GM12873 (cell line): Measurements from ENCODE around the gene RNASEL.

Experiments used
- TF ChIP-seq, protein P1 (sequence below): IDR thresholded peaks from 2 replicates; pipeline ENCODE4 v1.5.1; 2012; ENCODE audit warnings: low read depth, mild to moderate bottlenecking, moderate library complexity, low read length, control low read depth; ENCODE audit not compliant: insufficient read depth; ENCODE audit errors: missing control alignments

Gene RNASEL

DNA sequence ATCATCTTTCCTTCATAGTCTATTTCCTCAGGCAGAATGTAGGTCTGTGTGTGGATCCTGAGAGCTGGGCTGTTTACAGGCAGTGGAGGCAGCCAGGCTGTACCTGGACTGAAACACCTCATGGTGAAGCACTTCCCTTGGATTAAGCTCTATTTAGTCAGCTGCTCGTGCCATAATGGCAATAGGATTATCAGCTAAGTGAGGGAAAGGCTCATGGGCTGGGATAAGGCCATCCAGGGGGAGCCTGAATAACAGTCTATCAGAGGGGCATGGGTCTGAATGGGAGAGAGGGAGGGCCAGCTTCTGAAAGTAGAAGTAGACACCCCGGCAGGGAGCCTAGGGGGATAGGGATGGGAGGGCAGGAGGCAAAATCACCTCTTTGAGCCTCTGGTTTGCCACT lies 8.3 kb downstream of the RNASEL start:
- TF ChIP-seq, protein P1, sequence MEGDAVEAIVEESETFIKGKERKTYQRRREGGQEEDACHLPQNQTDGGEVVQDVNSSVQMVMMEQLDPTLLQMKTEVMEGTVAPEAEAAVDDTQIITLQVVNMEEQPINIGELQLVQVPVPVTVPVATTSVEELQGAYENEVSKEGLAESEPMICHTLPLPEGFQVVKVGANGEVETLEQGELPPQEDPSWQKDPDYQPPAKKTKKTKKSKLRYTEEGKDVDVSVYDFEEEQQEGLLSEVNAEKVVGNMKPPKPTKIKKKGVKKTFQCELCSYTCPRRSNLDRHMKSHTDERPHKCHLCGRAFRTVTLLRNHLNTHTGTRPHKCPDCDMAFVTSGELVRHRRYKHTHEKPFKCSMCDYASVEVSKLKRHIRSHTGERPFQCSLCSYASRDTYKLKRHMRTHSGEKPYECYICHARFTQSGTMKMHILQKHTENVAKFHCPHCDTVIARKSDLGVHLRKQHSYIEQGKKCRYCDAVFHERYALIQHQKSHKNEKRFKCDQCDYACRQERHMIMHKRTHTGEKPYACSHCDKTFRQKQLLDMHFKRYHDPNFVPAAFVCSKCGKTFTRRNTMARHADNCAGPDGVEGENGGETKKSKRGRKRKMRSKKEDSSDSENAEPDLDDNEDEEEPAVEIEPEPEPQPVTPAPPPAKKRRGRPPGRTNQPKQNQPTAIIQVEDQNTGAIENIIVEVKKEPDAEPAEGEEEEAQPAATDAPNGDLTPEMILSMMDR, result no peak

DNA sequence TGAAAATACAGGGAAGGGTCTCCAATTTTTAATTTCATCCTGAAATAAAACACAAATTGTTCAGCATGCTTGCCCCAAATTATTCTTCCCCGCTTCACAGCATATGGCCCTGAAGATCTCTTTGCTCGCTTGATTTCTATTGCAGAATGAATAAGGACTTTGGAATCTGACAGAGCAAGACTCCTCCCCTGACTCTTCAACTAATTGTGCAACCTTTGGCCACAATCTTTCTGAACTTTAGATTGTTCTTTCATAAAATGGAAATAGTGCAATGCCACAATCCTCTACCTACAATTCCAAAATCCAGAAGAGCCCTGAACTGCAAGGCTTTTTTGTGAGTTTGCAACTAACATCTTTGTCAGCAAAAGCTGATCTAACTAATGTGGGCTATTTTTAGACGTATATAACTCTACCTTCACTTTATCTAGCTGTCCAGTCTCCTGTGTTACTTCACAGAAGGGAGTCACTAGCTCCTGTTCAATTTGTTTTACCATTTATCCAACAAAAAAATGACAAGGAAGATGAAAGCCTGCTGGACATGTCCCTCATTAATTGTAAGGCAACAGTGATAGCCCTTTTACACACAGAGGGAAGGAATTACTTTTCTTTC lies 13.4 kb downstream of the RNASEL start:
- TF ChIP-seq, protein P1, result no peak

DNA sequence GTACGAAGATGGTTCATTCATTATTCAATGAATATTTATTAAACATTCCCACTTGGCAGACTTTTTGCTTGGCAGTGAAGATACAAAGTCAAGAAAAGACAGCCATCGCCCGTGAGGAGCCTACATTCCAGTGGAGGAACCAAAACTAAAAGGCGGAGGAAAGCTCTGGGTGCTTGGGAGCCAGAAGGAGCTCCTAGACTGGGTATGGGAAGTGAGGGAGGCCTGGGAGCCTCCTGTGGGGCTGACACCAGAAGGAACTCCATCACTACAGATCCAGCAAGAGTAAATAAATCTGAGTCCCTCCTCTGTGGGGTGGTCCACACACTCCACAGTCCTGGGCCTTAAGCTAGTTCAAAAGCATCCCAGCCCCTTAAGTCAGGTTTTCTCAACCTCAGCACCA lies 14.9 kb downstream of the RNASEL start:
- TF ChIP-seq, protein P1, result no peak

DNA sequence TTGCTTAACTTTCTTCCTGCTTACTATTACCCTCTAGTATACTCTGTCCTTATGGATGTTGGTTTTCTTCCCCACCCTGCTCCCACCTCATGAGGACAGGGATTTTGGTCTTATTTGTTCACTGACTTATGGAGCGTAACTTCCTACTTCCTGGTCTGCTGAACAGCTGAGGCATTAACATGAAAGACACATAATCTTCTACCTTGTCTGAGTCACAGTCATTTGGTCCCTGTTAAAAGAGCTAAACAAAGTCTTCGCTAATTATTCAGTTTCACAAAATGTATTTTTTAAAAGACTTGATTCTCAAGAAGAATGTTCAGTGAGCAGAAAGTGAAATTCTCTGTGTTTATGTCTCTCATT lies 18.5 kb downstream of the RNASEL start:
- TF ChIP-seq, protein P1, result no peak

DNA sequence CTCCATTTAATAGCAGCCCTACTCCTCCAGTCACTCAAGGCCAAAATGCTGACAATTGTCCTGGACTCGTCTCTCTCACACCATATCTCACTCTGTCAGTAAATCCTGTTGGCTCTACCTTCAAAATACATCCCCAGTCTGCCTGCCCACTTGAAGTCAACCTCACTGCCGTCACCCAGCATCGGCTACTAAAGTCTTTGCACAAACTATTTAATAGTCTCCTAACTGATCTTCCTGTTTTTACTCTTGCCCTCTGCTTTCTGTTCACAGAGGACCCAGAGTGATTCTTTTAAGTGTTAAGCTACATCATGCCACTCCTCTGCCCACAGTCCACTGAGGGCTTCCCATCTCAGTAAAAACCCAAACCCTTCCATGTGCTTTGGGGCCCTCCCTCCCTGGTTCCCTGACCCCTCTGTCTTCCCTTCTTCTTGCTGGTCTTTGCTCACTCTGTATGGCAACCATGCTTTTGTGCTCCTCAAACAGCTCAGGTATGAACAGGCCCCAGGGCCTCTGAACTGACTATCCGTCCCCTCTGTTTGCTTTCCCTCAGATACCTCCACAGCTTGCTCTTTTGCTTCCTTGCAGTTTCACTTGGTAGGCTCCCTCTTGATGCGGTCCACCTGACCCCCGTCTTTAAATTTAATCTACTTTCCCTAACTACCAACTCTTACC lies 19.0 kb downstream of the RNASEL start:
- TF ChIP-seq, protein P1, result no peak

DNA sequence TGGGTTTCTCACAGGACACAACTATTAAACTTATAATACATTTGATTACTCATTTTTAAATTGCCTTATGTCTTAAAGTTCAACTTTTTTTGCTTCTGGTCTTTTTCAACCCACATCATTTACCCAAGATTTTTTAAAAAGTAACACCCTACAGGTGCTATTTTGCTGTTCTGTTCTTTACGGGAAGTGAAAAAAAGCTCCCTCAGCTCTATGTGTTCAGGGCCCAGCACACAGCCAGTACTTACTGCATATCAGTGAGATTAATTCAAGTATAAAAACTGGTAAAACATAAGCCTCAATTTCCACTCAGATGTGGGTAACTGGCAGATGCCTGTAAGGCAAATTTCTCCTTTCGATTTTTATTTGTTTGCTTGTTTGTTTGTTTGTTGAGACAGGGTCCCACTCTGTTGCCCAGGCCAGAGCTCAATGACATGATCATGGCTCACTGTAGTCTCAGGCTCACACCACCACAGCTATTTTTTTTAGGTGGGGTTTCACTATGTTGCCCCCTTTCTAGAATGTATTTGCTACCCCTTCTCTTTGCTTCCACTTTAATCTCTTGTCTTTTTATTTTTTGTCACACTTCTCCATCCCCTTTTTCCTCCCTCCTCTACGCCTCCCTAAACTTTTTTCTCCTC lies 20.3 kb downstream of the RNASEL start:
- TF ChIP-seq, protein P1, result no peak

DNA sequence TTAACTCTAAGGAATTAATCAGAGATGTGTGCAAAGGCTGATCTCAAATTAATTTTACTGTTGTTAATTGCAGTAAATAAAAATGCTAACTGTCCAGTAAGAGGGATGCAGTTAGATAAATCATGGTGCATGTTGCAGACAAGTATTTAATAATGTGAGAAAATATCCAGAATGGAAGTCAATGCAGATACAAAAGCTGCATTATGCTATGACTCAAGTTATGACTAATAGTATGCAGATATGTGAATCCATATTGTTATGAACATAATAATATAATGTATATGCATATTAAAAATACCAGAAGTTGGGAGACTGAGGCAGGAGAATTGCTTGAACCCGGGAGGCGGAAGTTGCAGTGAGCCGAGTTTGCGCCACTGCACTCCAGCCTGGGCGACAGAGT lies 21.4 kb downstream of the RNASEL start:
- TF ChIP-seq, protein P1, result no peak
